Stimulated activated memory B cell treated with anti-CD40 and anti-IgM and Interleukin-4, amounts not matched to agents 10 μg/mL and 1 μg/mL and 100 μg/mL, for 72 hours (primary cell): Measurements from ENCODE around the gene HEBP2.
"Not testable (repeated sequence)": the region's sequence is repeated elsewhere in the genome, so short reads cannot be mapped to it uniquely, and the experiment has no call there.

Source experiments
- ATAC-seq: fragments of 150-1000 bp; cut with Tn5 transposase; 2 replicates; pipeline ENCODE4 v1.10.0; 2021
- H3K27ac Mint-ChIP-seq: one replicate; pipeline ENCODE4 v1.8.0; 2022; ENCODE audit warnings: mild to moderate bottlenecking, mixed read lengths
- H3K27me3 Mint-ChIP-seq: one replicate; pipeline ENCODE4 v1.8.0; 2022; ENCODE audit warnings: mixed read lengths
- H3K36me3 Mint-ChIP-seq: one replicate; pipeline ENCODE4 v1.8.0; 2022; ENCODE audit warnings: mixed read lengths
- H3K4me1 Mint-ChIP-seq: one replicate; pipeline ENCODE4 v1.8.0; 2022; ENCODE audit warnings: mixed read lengths
- H3K4me3 Mint-ChIP-seq: one replicate; pipeline ENCODE4 v1.8.0; 2022; ENCODE audit warnings: mild to moderate bottlenecking, moderate library complexity, mixed read lengths
- H3K9me3 Mint-ChIP-seq: one replicate; pipeline ENCODE4 v1.8.0; 2022; ENCODE audit warnings: mixed read lengths

The HEBP2 gene

GRCh38 chr6:138410972-138411880 is 7.2 kb downstream of the HEBP2 start:
- peaks cover 69% of the 10 kb centered on the region for H3K36me3 Mint-ChIP-seq
- ATAC-seq, result peak; percentile 55
- H3K27ac Mint-ChIP-seq, result no peak overlapping the region
- H3K9me3 Mint-ChIP-seq, result no peaks in the 10 kb centered on the region
- no peaks in the 10 kb centered on the region for H3K27me3 Mint-ChIP-seq
- H3K4me1 Mint-ChIP-seq, result peaks cover 8% of the 10 kb centered on the region
- no peak overlapping the region for H3K4me3 Mint-ChIP-seq

GRCh38 chr6:138415125-138415524 is 11.1 kb downstream of the HEBP2 start:
- H3K4me1 Mint-ChIP-seq, result peaks cover 8% of the 10 kb centered on the region
- peaks cover 70% of the 10 kb centered on the region for H3K36me3 Mint-ChIP-seq
- no peak overlapping the region for H3K27ac Mint-ChIP-seq
- H3K4me3 Mint-ChIP-seq, result no peak overlapping the region
- no peak for ATAC-seq
- H3K9me3 Mint-ChIP-seq, result peaks cover 3% of the 10 kb centered on the region
- no peaks in the 10 kb centered on the region for H3K27me3 Mint-ChIP-seq

- no peak overlapping the region for H3K4me3 Mint-ChIP-seq
- peaks cover 4% of the 10 kb centered on the region for H3K4me1 Mint-ChIP-seq
- peaks cover 61% of the 10 kb centered on the region for H3K36me3 Mint-ChIP-seq
- ATAC-seq, result no peak
- no peak overlapping the region for H3K27ac Mint-ChIP-seq
- no peaks in the 10 kb centered on the region for H3K27me3 Mint-ChIP-seq
- peaks cover 3% of the 10 kb centered on the region for H3K9me3 Mint-ChIP-seq
Observed at GRCh38 chr6:138416206-138416605, 12.2 kb downstream of the HEBP2 start.

- H3K36me3 Mint-ChIP-seq, result peaks cover 51% of the 10 kb centered on the region
- H3K9me3 Mint-ChIP-seq, result peaks cover 3% of the 10 kb centered on the region
- H3K27ac Mint-ChIP-seq, result no peak overlapping the region
- no peaks in the 10 kb centered on the region for H3K27me3 Mint-ChIP-seq
- no peak overlapping the region for H3K4me3 Mint-ChIP-seq
- no peaks in the 10 kb centered on the region for H3K4me1 Mint-ChIP-seq
- ATAC-seq, result peak; percentile 47
Observed at GRCh38 chr6:138417493-138418117, 13.6 kb downstream of the HEBP2 start.

DNA sequence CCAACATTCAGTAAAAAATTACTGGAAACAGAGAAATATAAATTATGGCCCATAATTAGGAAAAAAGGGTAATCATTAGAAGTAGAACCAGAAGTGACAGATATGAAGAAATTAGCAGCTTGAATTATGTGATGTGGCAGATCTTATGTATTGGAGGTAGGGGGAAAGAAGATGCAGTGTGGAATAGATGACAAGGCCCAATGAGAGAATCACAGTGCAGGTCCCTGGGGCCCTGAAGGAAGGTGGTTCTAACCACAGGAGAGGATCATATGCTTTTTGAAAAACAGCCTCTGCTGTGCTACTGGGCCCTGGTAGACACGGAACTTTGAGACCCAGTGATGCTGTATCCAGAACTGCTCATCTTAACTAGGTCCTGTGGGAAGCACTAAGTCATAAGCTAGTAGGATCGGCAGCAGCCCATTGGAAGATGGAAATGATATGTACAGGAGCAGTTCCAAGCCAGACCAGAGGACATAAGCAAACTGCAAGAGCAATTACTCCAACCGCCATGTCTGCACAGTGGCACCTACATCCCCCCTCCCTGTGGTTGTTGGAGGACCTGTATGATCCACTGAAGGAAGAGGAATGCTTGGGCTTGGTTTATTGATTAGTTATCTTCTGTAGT is 14.2 kb downstream of the HEBP2 start:
- Mint-ChIP-seq H3K9me3 (peaks cover 3% of the 10 kb centered on the region), H3K36me3 (peaks cover 50% of the 10 kb centered on the region), H3K27me3 (no peaks in the 10 kb centered on the region), H3K27ac (no peak overlapping the region), H3K4me1 (no peaks in the 10 kb centered on the region), H3K4me3 (no peak overlapping the region)
- ATAC-seq, result no peak

DNA sequence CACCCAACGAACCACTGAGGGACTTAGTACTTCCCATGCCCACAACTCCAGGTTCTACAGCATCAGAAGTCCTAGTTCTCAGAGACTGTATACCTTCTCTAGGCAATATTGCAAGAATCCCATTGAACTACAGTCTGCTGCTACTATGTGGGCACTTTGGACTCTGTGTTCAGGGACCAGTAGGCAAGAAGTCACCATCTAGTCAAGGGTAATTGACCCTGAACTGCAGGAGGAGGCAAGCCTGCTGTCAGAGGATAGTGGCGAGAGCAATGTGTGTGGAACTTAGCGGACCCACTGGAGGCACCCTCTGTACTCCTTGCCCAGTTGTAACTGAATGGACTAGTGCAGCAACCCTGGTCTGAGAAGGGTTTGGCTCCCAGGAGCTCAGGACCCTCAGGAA is 15.7 kb downstream of the HEBP2 start:
- H3K4me1 Mint-ChIP-seq, result no peaks in the 10 kb centered on the region
- no peak for ATAC-seq
- no peaks in the 10 kb centered on the region for H3K27me3 Mint-ChIP-seq
- H3K4me3 Mint-ChIP-seq, result no peak overlapping the region
- H3K9me3 Mint-ChIP-seq, result peaks cover 3% of the 10 kb centered on the region
- H3K36me3 Mint-ChIP-seq, result peaks cover 40% of the 10 kb centered on the region
- no peak overlapping the region for H3K27ac Mint-ChIP-seq

- Mint-ChIP-seq H3K36me3 (peaks cover 35% of the 10 kb centered on the region), H3K9me3 (peaks cover 3% of the 10 kb centered on the region)
- no peak for ATAC-seq
Observed at GRCh38 chr6:138420356-138420755, 16.3 kb downstream of the HEBP2 start.

DNA sequence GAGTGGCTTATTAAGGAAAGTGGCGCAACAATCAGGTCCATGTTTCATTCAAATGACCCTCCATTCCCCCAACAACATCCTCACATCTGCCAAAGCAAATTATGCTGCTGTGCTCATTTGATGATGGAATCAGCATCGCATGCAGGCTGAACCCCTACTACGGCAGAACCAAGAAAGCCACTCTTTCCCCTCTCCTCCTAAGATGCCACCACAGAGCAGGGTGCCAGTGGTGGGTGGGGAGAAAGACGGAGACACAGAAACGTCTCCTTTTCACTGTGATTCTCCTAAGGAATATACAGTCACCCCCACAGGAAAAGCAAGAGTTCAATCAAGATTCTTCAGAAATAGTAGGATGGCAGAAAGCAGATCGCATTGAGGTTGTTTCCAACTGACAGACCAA is 17.1 kb downstream of the HEBP2 start:
- peaks cover 29% of the 10 kb centered on the region for H3K36me3 Mint-ChIP-seq
- H3K4me3 Mint-ChIP-seq, result no peak overlapping the region
- no peaks in the 10 kb centered on the region for H3K27me3 Mint-ChIP-seq
- H3K9me3 Mint-ChIP-seq, result peaks cover 3% of the 10 kb centered on the region
- no peaks in the 10 kb centered on the region for H3K4me1 Mint-ChIP-seq
- no peak overlapping the region for H3K27ac Mint-ChIP-seq
- ATAC-seq, result no peak

More at GRCh38 chr6:138420356-138420755, 16.3 kb downstream of the HEBP2 start:
- Mint-ChIP-seq H3K4me1 (no peaks in the 10 kb centered on the region), H3K4me3 (no peak overlapping the region), H3K27ac (no peak overlapping the region), H3K27me3 (no peaks in the 10 kb centered on the region)

DNA sequence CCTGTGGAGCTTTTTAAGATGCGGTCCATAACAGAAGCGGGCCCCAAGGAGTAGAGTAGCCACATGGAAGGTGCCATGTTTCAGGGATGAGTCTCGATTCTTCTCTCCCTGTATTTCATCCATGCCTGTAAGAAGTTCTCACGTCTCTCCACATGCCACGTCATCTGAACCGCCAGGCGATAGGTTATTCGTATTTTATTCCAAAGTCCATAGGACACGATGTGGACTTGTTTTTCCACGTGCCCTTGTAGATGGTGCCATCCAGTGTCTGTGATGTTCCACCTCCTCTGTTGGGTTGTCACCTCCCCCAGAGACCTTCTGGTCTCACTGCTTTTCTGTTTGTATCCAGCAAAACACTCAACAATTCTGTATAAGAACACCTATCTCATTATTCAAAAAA is 17.6 kb downstream of the HEBP2 start:
- H3K36me3 Mint-ChIP-seq, result peaks cover 24% of the 10 kb centered on the region
- H3K27me3 Mint-ChIP-seq, result no peaks in the 10 kb centered on the region
- no peak overlapping the region for H3K4me3 Mint-ChIP-seq
- no peak overlapping the region for H3K27ac Mint-ChIP-seq
- ATAC-seq, result no peak
- H3K9me3 Mint-ChIP-seq, result peaks cover 3% of the 10 kb centered on the region
- no peaks in the 10 kb centered on the region for H3K4me1 Mint-ChIP-seq

DNA sequence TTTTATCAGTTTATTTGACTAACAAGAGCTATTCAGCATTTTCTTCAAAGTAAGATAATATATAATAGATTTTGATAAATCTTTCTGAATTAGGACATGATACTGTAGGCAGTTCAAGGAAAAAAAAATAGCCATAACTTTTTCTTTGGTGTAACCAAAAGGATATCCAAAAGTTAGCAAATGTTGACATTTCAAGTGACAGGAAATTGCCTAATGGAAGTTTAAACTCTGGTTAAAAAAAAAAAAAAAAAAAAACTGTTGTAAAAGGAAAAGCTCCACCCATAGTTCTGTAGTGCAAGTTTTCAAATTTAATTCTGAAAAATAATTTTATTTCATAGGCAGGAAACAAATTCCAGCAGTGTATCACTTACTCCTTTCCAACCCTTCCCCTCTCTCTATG is 18.8 kb downstream of the HEBP2 start:
- Mint-ChIP-seq H3K4me1 (no peaks in the 10 kb centered on the region), H3K36me3 (peaks cover 16% of the 10 kb centered on the region), H3K4me3 (no peak overlapping the region), H3K27ac (no peak overlapping the region), H3K27me3 (no peaks in the 10 kb centered on the region), H3K9me3 (peaks cover 3% of the 10 kb centered on the region)
- ATAC-seq, result no peak

- Mint-ChIP-seq H3K36me3 (peaks cover 2% of the 10 kb centered on the region), H3K4me3 (no peak overlapping the region), H3K9me3 (no peaks in the 10 kb centered on the region), H3K27me3 (peaks cover 3% of the 10 kb centered on the region), H3K4me1 (no peaks in the 10 kb centered on the region), H3K27ac (no peak overlapping the region)
- peak; percentile 27 for ATAC-seq
Observed at GRCh38 chr6:138424004-138424904, 20.2 kb downstream of the HEBP2 start.

DNA sequence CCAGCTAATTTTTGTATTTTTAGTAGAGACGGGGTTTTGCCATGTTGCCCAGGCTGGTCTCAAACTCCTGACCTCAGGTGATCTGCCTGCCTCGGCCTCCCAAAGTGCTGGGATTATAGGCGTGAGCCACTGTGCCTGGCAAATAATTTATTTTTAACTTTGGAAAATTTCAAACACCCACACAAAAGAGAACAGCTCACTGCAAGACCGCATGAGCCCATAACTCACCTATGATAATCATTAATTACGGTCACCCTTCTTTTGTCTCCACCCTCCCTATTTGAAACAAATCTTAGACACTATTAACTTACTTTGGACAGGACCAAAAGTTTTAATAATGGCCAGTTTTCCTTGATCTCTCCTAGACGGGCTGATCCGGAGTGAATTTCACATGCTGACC is 21.2 kb downstream of the HEBP2 start:
- H3K27me3 Mint-ChIP-seq, result peaks cover 12% of the 10 kb centered on the region
- not testable (repeated sequence) for H3K4me3 Mint-ChIP-seq, H3K4me1 Mint-ChIP-seq, H3K9me3 Mint-ChIP-seq, H3K36me3 Mint-ChIP-seq, H3K27ac Mint-ChIP-seq, ATAC-seq

GRCh38 chr6:138426500-138427123 is 22.6 kb downstream of the HEBP2 start:
- no peak for ATAC-seq
- Mint-ChIP-seq H3K27ac (no peak overlapping the region), H3K9me3 (no peaks in the 10 kb centered on the region), H3K4me3 (no peak overlapping the region), H3K27me3 (peaks cover 25% of the 10 kb centered on the region), H3K36me3 (no peaks in the 10 kb centered on the region), H3K4me1 (peaks cover 7% of the 10 kb centered on the region)

GRCh38 chr6:138427701-138428100 is 23.7 kb downstream of the HEBP2 start:
- Mint-ChIP-seq H3K4me3 (no peak overlapping the region), H3K4me1 (peaks cover 7% of the 10 kb centered on the region), H3K27ac (no peak overlapping the region), H3K36me3 (no peaks in the 10 kb centered on the region), H3K9me3 (no peaks in the 10 kb centered on the region), H3K27me3 (peaks cover 35% of the 10 kb centered on the region)
- no peak for ATAC-seq
